A549 (cell line): Measurements from ENCODE around the gene PTPRF. TPM values are rescaled to one million over a fixed set of nuclear protein-coding genes. Genes with fewer than 3 reads are reported as not detected.

ENCODE experiments used
- ATAC-seq, 2 experiments: fragments of 200-7000 bp in 1 of 2; fragments of >200 bp in 1 of 2; cut with Nextera tagmentation in 1 of 2; cut with Tn5 transposase in 1 of 2; 3 replicates each; pipeline versions ENCODE4 v1.8.0 to v1.9.1; 2018 to 2020; ENCODE audit warnings: mild to moderate bottlenecking in 1 of 2, moderate library complexity in 1 of 2
- CTCF ChIA-PET: fragments of 300-600 bp; sonication (Branson Sonifier 250); formaldehyde crosslinking; extraction: SDS; loops from one replicate; lab custom pipeline; 2021; ENCODE audit warnings: antibody characterized with exemption, inconsistent platforms; lab: Yijun Ruan, JAX
- POLR2A ChIA-PET: fragments of 350-600 bp; formaldehyde crosslinking; extraction: SDS; loops from one replicate; lab custom pipeline; 2021; ENCODE audit warnings: antibody characterized with exemption, inconsistent platforms; lab: Yijun Ruan, JAX
- DNase-seq, 2 experiments: peaks; one replicate each; pipeline versions ENCODE4 v3.0.0 to v3.0.0-alpha.2; 2011 to 2016; ENCODE audit warnings: low read depth in 1 of 2, low spot score in 1 of 2
- FAIRE-seq: peaks from 2 replicates; lab custom pipeline; 2011; peaks lifted over from hg19 to GRCh38; lab: Jason Lieb, UNC
- H3K27ac ChIP-seq, 2 experiments: fragments of >200 bp; sonication (Bioruptor Twin); formaldehyde crosslinking; 3 replicates each; pipeline ENCODE4 v1.5.1; 2016 to 2017
- H3K4me1 ChIP-seq: fragments of >200 bp; sonication (Bioruptor Twin); formaldehyde crosslinking; 3 replicates; pipeline ENCODE4 v1.6.1; 2016
- H3K4me2 ChIP-seq: fragments of >200 bp; sonication (Bioruptor Twin); formaldehyde crosslinking; 3 replicates; pipeline ENCODE4 v1.6.1; 2016
- H3K4me3 ChIP-seq: fragments of >200 bp; sonication (Bioruptor Twin); formaldehyde crosslinking; 3 replicates; pipeline ENCODE4 v1.5.1; 2016
- H3K9me3 ChIP-seq: fragments of >200 bp; sonication (Bioruptor Twin); formaldehyde crosslinking; 3 replicates; pipeline ENCODE4 v1.6.1; 2016
- ATOH8 ChIP-seq: fragments of 250-450 bp; sonication (Bioruptor Pico); IDR thresholded peaks from 2 replicates; pipeline ENCODE4 v1.5.0; 2020; ENCODE audit warnings: low read depth, mild to moderate bottlenecking, moderate library complexity
- CBX8 ChIP-seq: fragments of 200-600 bp; sonication (generic); IDR thresholded peaks from 2 replicates; pipeline ENCODE4 v1.6.1; 2016
- CHD2 ChIP-seq: fragments of 150-350 bp; IDR thresholded peaks from 2 replicates; pipeline ENCODE4 v1.6.1; 2014; ENCODE audit warnings: low read length; ENCODE audit not compliant: partially characterized antibody
- EHMT2 ChIP-seq: fragments of 200-600 bp; sonication (generic); IDR thresholded peaks from 2 replicates; pipeline ENCODE4 v1.6.1; 2016; ENCODE audit warnings: antibody characterized with exemption, low read depth, mild to moderate bottlenecking, moderate library complexity
- EP300 ChIP-seq, 2 experiments: fragments of >200 bp; sonication (Bioruptor Twin); formaldehyde crosslinking; IDR thresholded peaks; 2 replicates in 1 of 2; 3 replicates in 1 of 2; pipeline ENCODE4 v1.6.1; 2016 to 2017
- FOSL2 ChIP-seq, 2 experiments: fragments of 450-650 bp in 1 of 2; fragments of >200 bp in 1 of 2; sonication (Bioruptor Twin) in 1 of 2; formaldehyde crosslinking; IDR thresholded peaks; 2 replicates each; pipeline versions ENCODE4 v1.5.0 to v1.6.1; 2016 to 2020; ENCODE audit warnings: mild to moderate bottlenecking in 1 of 2, moderate library complexity in 1 of 2
- GATA3 ChIP-seq: IDR thresholded peaks from 2 replicates; pipeline ENCODE4 v1.6.1; 2012; ENCODE audit warnings: borderline replicate concordance
- HOXA7 ChIP-seq: fragments of 250-450 bp; sonication (Bioruptor Pico); IDR thresholded peaks from 2 replicates; pipeline ENCODE4 v1.5.0; 2020; ENCODE audit warnings: mild to moderate bottlenecking, moderate library complexity
- HOXB13 ChIP-seq: fragments of 250-450 bp; sonication (Bioruptor Pico); IDR thresholded peaks from 2 replicates; pipeline ENCODE4 v1.5.0; 2020; ENCODE audit warnings: low read depth, mild to moderate bottlenecking, moderate library complexity
- HOXB5 ChIP-seq: fragments of 250-450 bp; sonication (Bioruptor Pico); IDR thresholded peaks from 2 replicates; pipeline ENCODE4 v1.5.0; 2020; ENCODE audit warnings: mild to moderate bottlenecking, moderate library complexity
- JUN ChIP-seq, 2 experiments: fragments of >200 bp; sonication (Bioruptor Twin); formaldehyde crosslinking; IDR thresholded peaks; 2 replicates in 1 of 2; 3 replicates in 1 of 2; pipeline ENCODE4 v1.6.1; 2016 to 2017
- JUNB ChIP-seq: fragments of >200 bp; sonication (Bioruptor Twin); formaldehyde crosslinking; IDR thresholded peaks from 2 replicates; pipeline ENCODE4 v1.6.1; 2016
- NFE2L2 ChIP-seq: fragments of 150-350 bp; conservative IDR thresholded peaks from 2 replicates; pipeline ENCODE4 v1.6.1; 2014; ENCODE audit warnings: low read length
- NPAS2 ChIP-seq: fragments of 250-450 bp; sonication (Bioruptor Pico); IDR thresholded peaks from 2 replicates; pipeline ENCODE4 v1.8.0; 2022; ENCODE audit warnings: mild to moderate bottlenecking, moderate library complexity, borderline replicate concordance
- PHF8 ChIP-seq: fragments of 200-600 bp; sonication (generic); IDR thresholded peaks from 2 replicates; pipeline ENCODE4 v1.6.1; 2016; ENCODE audit warnings: low read depth, mild to moderate bottlenecking, antibody characterized with exemption, moderate library complexity, borderline replicate concordance
- POLR2AphosphoS2 ChIP-seq: conservative IDR thresholded peaks from 2 replicates; pipeline ENCODE4 v1.6.1; 2012; ENCODE audit warnings: low read length, improper control_type of control experiment, inconsistent platforms
- RAD21 ChIP-seq, 2 experiments: fragments of >200 bp in 1 of 2; sonication (Bioruptor Twin) in 1 of 2; formaldehyde crosslinking in 1 of 2; IDR thresholded peaks in 1 of 2; conservative IDR thresholded peaks in 1 of 2; 2 replicates in 1 of 2; 3 replicates in 1 of 2; pipeline ENCODE4 v1.6.1; 2012 to 2018; ENCODE audit warnings: inconsistent platforms in 1 of 2
- RARB ChIP-seq: fragments of 250-450 bp; sonication (Bioruptor Pico); IDR thresholded peaks from 2 replicates; pipeline ENCODE4 v1.8.0; 2021; ENCODE audit warnings: mild to moderate bottlenecking, moderate library complexity
- RCOR1 ChIP-seq: fragments of 150-350 bp; IDR thresholded peaks from 2 replicates; pipeline ENCODE4 v1.6.1; 2014; ENCODE audit warnings: antibody characterized with exemption, low read length, low read depth
- RNF2 ChIP-seq: fragments of 200-600 bp; sonication (generic); IDR thresholded peaks from 2 replicates; pipeline ENCODE4 v1.6.1; 2016; ENCODE audit warnings: low read depth, mild to moderate bottlenecking, antibody characterized with exemption, moderate library complexity, borderline replicate concordance
- SMC3 ChIP-seq: fragments of >200 bp; sonication (Bioruptor Twin); formaldehyde crosslinking; IDR thresholded peaks from 3 replicates; pipeline ENCODE4 v1.6.1; 2018; ENCODE audit warnings: inconsistent platforms
- SREBF2 ChIP-seq: fragments of 450-650 bp; IDR thresholded peaks from 2 replicates; pipeline ENCODE4 v1.6.1; 2014; ENCODE audit warnings: mild to moderate bottlenecking, moderate library complexity
- TFCP2L1 ChIP-seq: fragments of 250-450 bp; sonication (Bioruptor Pico); IDR thresholded peaks from 2 replicates; pipeline ENCODE4 v1.5.0; 2021; ENCODE audit warnings: mild to moderate bottlenecking
- TP53 ChIP-seq: fragments of 250-450 bp; sonication (Bioruptor Pico); IDR thresholded peaks from 2 replicates; pipeline ENCODE4 v1.5.0; 2021; ENCODE audit warnings: mild to moderate bottlenecking, moderate library complexity
- ZC3H11A ChIP-seq: fragments of 450-650 bp; IDR thresholded peaks from 2 replicates; pipeline ENCODE4 v1.6.1; 2014; ENCODE audit warnings: antibody characterized with exemption, mild to moderate bottlenecking
- ZFP36 ChIP-seq: fragments of 450-650 bp; IDR thresholded peaks from 2 replicates; pipeline ENCODE4 v1.6.1; 2014; ENCODE audit warnings: borderline replicate concordance; ENCODE audit not compliant: partially characterized antibody
- ZNF302 ChIP-seq: fragments of 250-450 bp; sonication (Bioruptor Pico); IDR thresholded peaks from 2 replicates; pipeline ENCODE4 v1.9.0; 2021; ENCODE audit warnings: inconsistent platforms, mild to moderate bottlenecking, moderate library complexity
- ZSCAN20 ChIP-seq: fragments of 250-450 bp; sonication (Bioruptor Pico); IDR thresholded peaks from 2 replicates; pipeline ENCODE4 v1.8.0; 2022; ENCODE audit warnings: mild to moderate bottlenecking, moderate library complexity
- WGBS: methylation state at CpG from one replicate; pipeline ENCODE4 v1.1.6; 2017; ENCODE audit errors: missing lambda C conversion rate; 5-methylcytosine and 5-hydroxymethylcytosine counted together
- polyA plus RNA-seq, 4 experiments: library from polyadenylated mRNA; depleted of rRNA in 3 of 4; stranded (reverse); fragments of >200 nt; fragmentation: RNase III in 1 of 4; extraction: RNeasy Plus Mini Kit Qiagen cat#74134 plus additional on column Dnase treatment in 1 of 4; gene quantifications; 2 replicates in 3 of 4; 3 replicates in 1 of 4; pipeline ENCODE4 v1.2.3, GENCODE V29; 2011 to 2017
- TF ChIP-seq, protein P1 (sequence below): fragments of >200 bp; sonication (Bioruptor Twin); formaldehyde crosslinking; IDR thresholded peaks from 3 replicates; pipeline ENCODE4 v1.6.1; 2016
- TF ChIP-seq, protein P2 (sequence below): fragments of 250-450 bp; sonication (Bioruptor Pico); IDR thresholded peaks from 2 replicates; pipeline ENCODE4 v1.5.0; 2021; ENCODE audit warnings: mild to moderate bottlenecking, moderate library complexity, borderline replicate concordance

The PTPRF gene
- polyA plus RNA-seq, 2 of the 4 experiments (the other 2 are of a cell fraction) = 68.5 to 96.5 TPM

DNA sequence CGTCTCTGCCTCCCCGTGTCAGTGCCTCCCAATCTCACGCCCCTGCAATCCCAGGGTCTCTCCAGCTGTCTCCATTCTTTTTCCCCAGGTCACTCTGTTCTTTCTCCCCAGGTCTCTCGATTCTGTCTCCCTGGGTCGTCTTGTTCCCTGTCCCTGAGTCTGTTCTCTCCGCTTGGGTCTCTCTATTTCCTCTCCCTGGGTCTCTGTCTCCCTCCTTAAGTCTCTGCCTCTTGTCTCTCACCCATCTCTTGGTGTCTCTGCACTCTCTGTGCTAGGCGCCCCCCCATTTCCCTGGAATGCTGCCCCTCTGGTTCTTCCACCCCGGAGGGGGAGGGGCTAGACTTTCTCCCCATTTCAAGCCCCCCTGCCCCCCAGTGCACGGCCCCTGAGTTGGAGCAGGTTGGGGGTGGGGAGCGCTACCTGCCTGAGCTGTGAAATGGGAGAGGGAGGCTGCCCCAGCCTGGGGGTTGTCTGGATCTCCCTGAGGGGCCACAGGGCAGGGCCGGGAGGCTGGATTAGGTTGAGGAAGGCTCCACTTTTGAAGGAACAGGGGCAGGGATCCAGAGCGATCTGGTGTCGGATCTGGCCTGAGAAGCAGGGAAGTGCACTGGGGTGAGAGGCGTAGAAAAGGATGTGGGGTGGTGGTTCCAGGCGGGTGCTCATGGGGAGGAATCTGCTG lies 1.4 kb downstream of the PTPRF start:
- ATAC-seq (peak in 1 of 2 experiments; percentile 6; a peak in 3 of 6 replicates), DNase-seq (no peak)

DNA sequence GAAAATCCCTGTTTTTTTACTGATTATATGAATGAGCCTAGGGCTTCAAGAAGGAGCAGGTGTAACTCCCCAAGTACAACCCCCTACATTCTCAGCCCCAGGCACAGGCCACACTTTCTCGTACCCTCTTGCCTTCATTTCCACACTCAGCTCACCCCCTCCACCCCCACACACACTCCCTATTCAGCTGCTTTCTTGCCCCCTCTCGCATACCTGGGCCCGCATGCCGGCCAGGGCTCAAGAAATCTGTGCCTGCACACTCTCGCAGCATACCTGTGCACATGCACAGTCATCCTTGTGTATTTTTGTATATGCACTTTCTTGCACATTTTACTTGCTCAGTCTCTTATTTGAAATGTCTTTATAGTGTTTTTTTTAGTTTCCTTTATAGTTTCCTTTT lies 2.0 kb downstream of the PTPRF start:
- 90% methylated on average over 5 of the region's 5 CpGs for WGBS

More for the DNA sequence above, 1.4 kb downstream of the PTPRF start:
- Histone ChIP-seq H3K9me3 (no peaks in the 10 kb centered on the region), H3K4me3 (peak overlapping the region; percentile 65), H3K4me2 (peak overlapping the region; percentile 91), H3K4me1 (peaks cover 38% of the 10 kb centered on the region)
- FAIRE-seq = no peak
- ChIA-PET POLR2A (no interaction called here), CTCF (interaction anchor here (0.8 kb wide), 1 partner anchor 403 kb away, joined by 3 read pairs; no protein-coding TSS in a partner anchor)
- 29% methylated on average over 11 of the region's 15 CpGs for WGBS
- TF ChIP-seq RARB (CRISPR knock-in tag) (no peak), PHF8 (no peak), SMC3 (no peak), TFCP2L1 (no peak), EP300 (IDR thresholded peaks at IDR 0.05) (no peak), SREBF2 (no peak), CBX8 (no peak), CHD2 (no peak), JUN (IDR thresholded peaks at IDR 0.05) (no peak), NPAS2 (CRISPR knock-in tag) (no peak)
- TF ChIP-seq, protein P1, sequence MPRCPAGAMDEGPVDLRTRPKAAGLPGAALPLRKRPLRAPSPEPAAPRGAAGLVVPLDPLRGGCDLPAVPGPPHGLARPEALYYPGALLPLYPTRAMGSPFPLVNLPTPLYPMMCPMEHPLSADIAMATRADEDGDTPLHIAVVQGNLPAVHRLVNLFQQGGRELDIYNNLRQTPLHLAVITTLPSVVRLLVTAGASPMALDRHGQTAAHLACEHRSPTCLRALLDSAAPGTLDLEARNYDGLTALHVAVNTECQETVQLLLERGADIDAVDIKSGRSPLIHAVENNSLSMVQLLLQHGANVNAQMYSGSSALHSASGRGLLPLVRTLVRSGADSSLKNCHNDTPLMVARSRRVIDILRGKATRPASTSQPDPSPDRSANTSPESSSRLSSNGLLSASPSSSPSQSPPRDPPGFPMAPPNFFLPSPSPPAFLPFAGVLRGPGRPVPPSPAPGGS = no peak
- TF ChIP-seq, all 56 proteins: peak for 0
- peak overlapping the region; percentile 83 to 100 for H3K27ac ChIP-seq

DNA sequence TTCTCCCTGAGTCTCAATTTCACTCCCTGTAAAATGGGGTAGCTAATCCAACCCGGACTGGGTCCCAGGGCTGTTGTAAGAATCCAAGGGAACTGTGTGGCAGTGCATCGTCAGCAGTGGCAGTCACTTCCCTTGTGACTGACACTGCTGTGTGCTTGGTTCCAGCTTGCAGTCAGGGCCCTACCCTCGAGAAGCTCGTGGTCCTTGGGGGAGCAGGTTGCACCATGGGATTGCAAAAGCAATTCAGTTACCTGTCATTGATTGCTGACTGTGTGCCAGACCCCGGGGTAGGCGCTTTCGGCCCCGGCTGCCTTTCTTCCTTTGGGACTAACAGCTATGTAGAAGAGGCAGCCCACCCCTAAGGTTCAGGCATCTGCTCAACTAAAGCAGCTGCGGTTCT lies 2.9 kb downstream of the PTPRF start:
- POLR2A ChIA-PET = interaction anchor here (1.4 kb wide), 1 partner anchor 117 kb away, joined by 5 read pairs; the partner anchor contains the start of gene KDM4A
- no peak for TF ChIP-seq JUNB
- no peak for TF ChIP-seq CBX8
- TF ChIP-seq HOXA7 (CRISPR knock-in tag) = no peak
- TF ChIP-seq ZFP36 = no peak
- TF ChIP-seq, protein P2, sequence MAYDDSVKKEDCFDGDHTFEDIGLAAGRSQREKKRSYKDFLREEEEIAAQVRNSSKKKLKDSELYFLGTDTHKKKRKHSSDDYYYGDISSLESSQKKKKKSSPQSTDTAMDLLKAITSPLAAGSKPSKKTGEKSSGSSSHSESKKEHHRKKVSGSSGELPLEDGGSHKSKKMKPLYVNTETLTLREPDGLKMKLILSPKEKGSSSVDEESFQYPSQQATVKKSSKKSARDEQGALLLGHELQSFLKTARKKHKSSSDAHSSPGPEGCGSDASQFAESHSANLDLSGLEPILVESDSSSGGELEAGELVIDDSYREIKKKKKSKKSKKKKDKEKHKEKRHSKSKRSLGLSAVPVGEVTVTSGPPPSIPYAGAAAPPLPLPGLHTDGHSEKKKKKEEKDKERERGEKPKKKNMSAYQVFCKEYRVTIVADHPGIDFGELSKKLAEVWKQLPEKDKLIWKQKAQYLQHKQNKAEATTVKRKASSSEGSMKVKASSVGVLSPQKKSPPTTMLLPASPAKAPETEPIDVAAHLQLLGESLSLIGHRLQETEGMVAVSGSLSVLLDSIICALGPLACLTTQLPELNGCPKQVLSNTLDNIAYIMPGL (CRISPR knock-in tag) = no peak
- no peak for TF ChIP-seq ZSCAN20 (CRISPR knock-in tag)
- no peak for TF ChIP-seq ATOH8 (CRISPR knock-in tag)
- TF ChIP-seq HOXB13 (CRISPR knock-in tag) = no peak
- no peak for TF ChIP-seq HOXB5 (CRISPR knock-in tag)
- TF ChIP-seq RAD21 (conservative IDR thresholded peaks at IDR 0.05 in 1 of 2, IDR thresholded peaks at IDR 0.05 in 1 of 2) = no peak
- no peak for TF ChIP-seq RCOR1
- TF ChIP-seq, all 56 proteins: peak for 0
- no peaks in the 10 kb centered on the region for H3K9me3 ChIP-seq
- H3K27ac ChIP-seq = peak overlapping the region in 1 of 2 experiments; percentile 100; a peak in 1 of 6 replicates
- FAIRE-seq (no peak), DNase-seq (no peak), ATAC-seq (no peak)
- 93% methylated on average over 8 of the region's 9 CpGs for WGBS
- H3K4me2 ChIP-seq = peak overlapping the region; percentile 91; the same call in 2 of the 3 replicates
- peaks cover 41% of the 10 kb centered on the region for H3K4me1 ChIP-seq
- CTCF ChIA-PET = interaction anchor here (1.0 to 1.5 kb wide), 3 partner anchors 8 to 13 kb away, joined by 3 to 4 read pairs (median 3); no protein-coding TSS in a partner anchor
- H3K4me3 ChIP-seq = no peak overlapping the region

More for the DNA sequence above, 2.0 kb downstream of the PTPRF start:
- no peak for TF ChIP-seq POLR2AphosphoS2
- TF ChIP-seq ZSCAN20 (CRISPR knock-in tag) = no peak
- TF ChIP-seq EHMT2 = no peak
- no peak for TF ChIP-seq ZC3H11A
- TF ChIP-seq NFE2L2 = no peak
- no peak for TF ChIP-seq GATA3
- TF ChIP-seq TP53 (CRISPR knock-in tag) = no peak
- no peak for TF ChIP-seq ZNF302
- no peak for TF ChIP-seq FOSL2 (IDR thresholded peaks at IDR 0.05)
- no peak for TF ChIP-seq FOSL2 (CRISPR knock-in tag; IDR thresholded peaks at IDR 0.05)
- no peak for TF ChIP-seq RNF2
- H3K4me3 ChIP-seq = peak overlapping the region; percentile 65; the same call in 1 of the 3 replicates
- H3K9me3 ChIP-seq = no peaks in the 10 kb centered on the region
- H3K27ac ChIP-seq = peak overlapping the region in 1 of 2 experiments; percentile 100; a peak in 3 of 6 replicates
- DNase-seq (no peak), FAIRE-seq (no peak), ATAC-seq (no peak)
- peak overlapping the region; percentile 91 for H3K4me2 ChIP-seq
- POLR2A ChIA-PET = interaction anchor here (1.4 kb wide), 1 partner anchor 118 kb away, joined by 5 read pairs; the partner anchor contains the start of gene KDM4A
- CTCF ChIA-PET = interaction anchor here (0.8 to 1.1 kb wide), 2 partner anchors 9 to 402 kb away, joined by 3 read pairs; no protein-coding TSS in a partner anchor
- peaks cover 41% of the 10 kb centered on the region for H3K4me1 ChIP-seq
